NCI-H460 (cell line): ENCODE measurements around the gene NAGPA. TPM values are rescaled to one million over a fixed set of nuclear protein-coding genes. Genes with fewer than 3 reads are reported as not detected.
"Not testable (repeated sequence)": the region's sequence is repeated elsewhere in the genome, so short reads cannot be mapped to it uniquely, and the experiment has no call there.

Source experiments
- DNase-seq: peaks from one replicate; pipeline ENCODE4 v3.0.0-alpha.2; 2016; ENCODE audit warnings: low read depth; ENCODE audit errors: extremely low read depth
- total RNA-seq: library from RNA; depleted of rRNA; stranded (reverse); fragments of >200 nt; shearing (Covaris generic); gene quantifications from 2 replicates; pipeline ENCODE4 v1.2.3, GENCODE V29; 2014

Gene NAGPA
- total RNA-seq, 1 experiment from 2014 or later: 15.2 TPM

GRCh38 chr16:5062790-5063765, 29.3 kb upstream of the NAGPA start:
- no peak for DNase-seq

GRCh38 chr16:5062051-5062450, 28.3 kb upstream of the NAGPA start:
- no peak for DNase-seq

- no peak for DNase-seq
Measured at GRCh38 chr16:5060073-5060641, 26.4 kb upstream of the NAGPA start.

- no peak for DNase-seq
Measured at GRCh38 chr16:5059386-5060072, 25.8 kb upstream of the NAGPA start.

- no peak for DNase-seq
Measured at GRCh38 chr16:5058476-5058875, 24.7 kb upstream of the NAGPA start.

GRCh38 chr16:5056352-5056751, 22.6 kb upstream of the NAGPA start:
- DNase-seq: no peak

GRCh38 chr16:5054876-5055865, 21.4 kb upstream of the NAGPA start:
- DNase-seq: no peak

- no peak for DNase-seq
Measured at GRCh38 chr16:5046914-5047313, 13.2 kb upstream of the NAGPA start.

GRCh38 chr16:5045499-5046115, 11.9 kb upstream of the NAGPA start:
- no peak for DNase-seq

- not testable (repeated sequence) for DNase-seq
Measured at GRCh38 chr16:5044581-5044980, 10.8 kb upstream of the NAGPA start.

- DNase-seq: no peak
Measured at GRCh38 chr16:5044011-5044540, 10.3 kb upstream of the NAGPA start.

- peak; percentile 27 for DNase-seq
Measured at GRCh38 chr16:5042574-5043171, 8.9 kb upstream of the NAGPA start.

- no peak for DNase-seq
Measured at GRCh38 chr16:5041600-5042133, 7.9 kb upstream of the NAGPA start.

GRCh38 chr16:5040451-5040850, 6.7 kb upstream of the NAGPA start:
- DNase-seq: no peak

GRCh38 chr16:5036228-5037156, 2.8 kb upstream of the NAGPA start:
- no peak for DNase-seq

- DNase-seq: no peak
Measured at GRCh38 chr16:5035909-5036227, 2.1 kb upstream of the NAGPA start.

GRCh38 chr16:5034167-5034523, 410 bp upstream of the NAGPA start:
- no peak for DNase-seq

- no peak for DNase-seq
Measured at GRCh38 chr16:5032748-5033167, 977 bp downstream of the NAGPA start.
